Fibroblast of skin of left quadriceps (primary cell): ENCODE results near the gene CYP3A7.
"Not testable (repeated sequence)": the region's sequence is repeated elsewhere in the genome, so short reads cannot be mapped to it uniquely, and the experiment has no call there.

Source experiments
- DNase-seq, 2 experiments: peaks; one replicate each; pipeline ENCODE4 v3.0.0-alpha.2; 2013; ENCODE audit warnings: low read depth in 2 of 2

The CYP3A7 gene

DNA sequence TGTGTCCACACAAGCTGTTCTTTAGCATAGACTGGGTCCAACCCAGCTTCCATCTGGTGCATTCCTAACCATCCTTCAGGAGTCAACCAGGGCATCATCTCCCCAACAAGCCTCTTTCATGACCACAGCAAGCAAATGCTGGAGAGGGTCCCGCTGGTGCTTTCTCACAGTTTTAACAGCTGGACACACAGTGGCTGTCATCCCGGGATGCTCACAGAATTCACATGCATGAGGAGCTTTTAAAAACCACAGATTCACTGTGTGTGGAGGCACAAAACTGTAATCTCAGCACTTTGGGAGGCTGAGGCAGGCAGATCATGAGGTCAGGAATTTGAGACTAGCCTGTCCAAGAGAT, 6.4 kb upstream of the CYP3A7 start:
- DNase-seq = no peak

GRCh38 chr7:99740573-99741440, 5.8 kb upstream of the CYP3A7 start:
- no peak for DNase-seq

GRCh38 chr7:99739699-99740572, 4.9 kb upstream of the CYP3A7 start:
- DNase-seq = no peak

- DNase-seq = no peak
Measured at GRCh38 chr7:99737726-99738125, 2.7 kb upstream of the CYP3A7 start.

GRCh38 chr7:99736667-99737066, 1.7 kb upstream of the CYP3A7 start:
- not testable (repeated sequence) for DNase-seq

- DNase-seq = no peak
Measured at GRCh38 chr7:99733448-99733847, 1.5 kb downstream of the CYP3A7 start.

DNA sequence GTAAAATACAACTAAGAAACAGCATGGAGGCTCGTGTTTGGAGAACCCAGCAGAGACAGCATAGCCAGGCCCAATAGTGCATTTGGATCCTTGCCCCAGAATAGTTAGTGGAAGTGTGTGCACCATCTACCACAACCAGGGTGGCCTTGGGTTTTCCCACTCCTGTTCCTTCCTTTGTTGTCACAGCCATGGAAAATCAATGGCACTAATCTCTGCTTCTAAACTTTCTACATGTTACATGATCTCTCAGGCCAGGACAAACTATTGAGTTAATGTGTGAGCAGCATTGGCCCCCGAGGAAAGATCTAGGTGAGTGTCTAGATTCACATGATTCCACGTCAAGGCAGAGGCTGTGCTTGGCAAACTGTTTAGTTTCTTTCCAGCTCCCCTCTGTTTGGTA, 2.0 kb downstream of the CYP3A7 start:
- no peak for DNase-seq

DNA sequence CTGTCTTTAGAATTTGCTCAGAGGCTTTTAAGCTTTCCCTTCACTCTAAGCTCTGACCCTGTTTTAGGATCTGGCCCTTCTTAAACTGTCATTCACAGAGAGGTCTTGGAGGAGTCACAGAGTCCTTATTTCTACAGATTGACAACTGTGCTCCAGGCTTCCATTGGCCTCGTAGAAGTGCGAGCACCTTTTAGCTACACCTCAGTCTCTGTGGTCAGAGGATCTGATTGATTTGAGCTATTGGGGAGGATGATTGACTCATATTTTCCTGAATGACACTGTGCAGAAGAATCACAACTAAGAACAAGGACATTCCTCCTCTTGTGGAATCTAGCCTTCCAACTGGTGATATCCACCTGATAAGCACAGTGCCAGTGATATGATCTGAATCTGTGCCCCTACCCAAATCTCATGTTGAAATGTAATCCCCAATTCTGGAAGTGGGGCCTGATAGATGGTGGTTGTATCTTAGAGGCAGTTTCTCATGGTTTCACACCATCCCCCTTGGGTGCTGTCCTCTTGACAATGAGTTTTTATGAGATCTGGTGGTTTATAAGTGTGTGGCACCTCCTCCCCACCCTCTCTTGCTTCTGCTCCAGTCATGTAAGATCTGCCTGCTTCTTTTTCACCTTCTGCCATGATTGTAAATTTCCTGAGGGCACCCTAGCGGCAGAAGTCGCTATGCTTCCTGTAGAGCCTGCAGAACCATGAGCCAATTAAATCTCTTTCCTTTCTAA, 3.2 kb downstream of the CYP3A7 start:
- DNase-seq = no peak

DNA sequence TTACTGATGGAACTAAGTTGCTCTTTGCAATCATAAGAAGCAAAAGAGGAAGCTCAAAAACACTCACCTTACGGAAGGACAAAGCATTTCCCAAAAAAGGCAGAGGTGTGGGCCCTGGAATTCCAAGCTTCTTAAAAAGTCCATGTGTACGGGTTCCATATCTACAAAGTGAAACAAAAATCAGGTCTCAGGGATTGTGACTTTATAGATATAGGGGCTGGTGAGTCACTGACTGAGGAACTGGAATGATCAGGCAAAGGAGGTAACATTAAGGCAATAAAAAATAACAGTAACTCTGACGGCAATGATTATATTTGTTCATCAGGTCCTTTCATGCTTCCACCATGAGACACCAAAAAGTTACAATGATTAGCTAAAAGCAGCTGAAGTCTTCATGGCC, 4.0 kb downstream of the CYP3A7 start:
- no peak for DNase-seq

DNA sequence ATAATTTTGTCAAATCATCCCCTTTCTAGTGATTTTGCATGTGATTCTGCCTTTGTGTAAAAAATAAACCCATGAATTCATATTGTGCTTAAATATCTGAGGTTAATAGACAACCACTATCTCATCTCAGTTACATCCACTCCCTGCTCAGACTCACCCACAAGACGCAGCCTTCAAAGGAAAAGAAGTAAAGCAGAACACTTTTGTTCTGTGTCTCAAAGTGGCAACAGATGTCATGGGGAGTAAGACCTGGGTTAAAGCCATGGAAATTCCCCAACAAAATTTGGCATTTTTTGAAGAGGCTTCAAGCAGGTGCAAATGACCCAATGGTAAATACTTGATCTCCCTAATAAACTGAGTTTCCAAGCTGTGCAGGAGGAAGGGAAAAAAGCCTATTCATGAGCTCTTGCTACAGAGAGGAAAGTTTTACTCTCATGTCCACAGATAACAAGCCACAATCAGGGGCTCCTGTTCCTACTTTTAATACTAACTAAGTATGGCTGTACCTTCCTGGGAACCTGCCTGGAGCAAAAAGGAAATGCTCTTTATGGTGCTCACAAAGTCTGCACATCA, 4.7 kb downstream of the CYP3A7 start:
- no peak for DNase-seq

DNA sequence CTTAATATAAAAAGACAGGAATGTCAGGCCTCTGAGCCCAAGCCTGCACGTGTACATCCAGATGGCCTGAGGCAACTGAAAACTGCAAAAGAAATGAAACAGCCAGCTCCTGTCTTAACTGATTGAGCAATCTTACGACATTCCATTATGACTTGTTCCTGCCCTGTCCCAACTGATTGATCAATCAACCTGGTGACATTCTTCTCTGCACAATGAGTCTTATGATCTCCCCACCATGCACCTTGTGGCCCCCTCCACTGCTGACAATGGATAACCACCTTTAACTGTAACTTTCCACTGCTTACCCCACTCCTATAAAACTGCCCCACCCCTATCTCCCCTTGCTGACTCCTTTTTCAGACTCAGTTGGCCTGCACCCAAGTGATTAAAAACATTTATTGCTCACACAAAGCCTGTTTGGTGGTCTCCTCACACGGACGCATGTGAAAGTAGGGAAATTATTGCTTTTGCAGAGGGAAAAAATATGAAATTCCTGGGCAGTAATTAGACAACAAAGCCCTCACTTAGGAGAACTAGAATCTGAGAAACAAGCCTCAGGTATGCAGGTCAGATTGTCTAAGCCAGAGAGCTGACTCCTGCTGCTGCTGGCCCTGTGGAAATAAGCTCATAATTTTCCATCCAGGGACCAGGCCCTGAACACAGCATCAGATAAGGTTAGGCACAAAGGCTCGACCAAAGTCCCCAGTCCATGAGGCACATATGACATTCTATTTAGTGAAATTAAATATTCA, 5.3 kb downstream of the CYP3A7 start:
- DNase-seq = no peak

DNA sequence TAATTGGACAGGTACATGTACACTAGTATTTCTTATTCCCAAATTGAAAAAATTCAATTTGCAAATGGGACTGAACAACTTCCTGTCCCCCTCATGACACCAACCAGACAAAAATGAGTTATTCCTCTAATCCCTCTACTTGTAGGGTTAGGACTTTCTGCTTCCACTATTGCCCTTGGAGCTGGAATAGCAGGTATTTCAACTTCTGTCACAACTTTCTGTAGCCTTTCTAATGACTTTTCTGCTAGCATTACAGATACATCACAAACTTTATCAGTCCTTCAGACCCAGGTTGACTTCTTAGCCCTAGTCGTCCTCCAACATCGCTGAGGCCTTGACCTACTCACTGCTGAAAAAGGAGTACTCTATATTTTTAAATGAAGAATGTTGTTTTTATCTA, 6.4 kb downstream of the CYP3A7 start:
- no peak for DNase-seq

- DNase-seq = not testable (repeated sequence)
Measured at GRCh38 chr7:99723201-99723600, 11.8 kb downstream of the CYP3A7 start.

GRCh38 chr7:99720800-99721595, 14.0 kb downstream of the CYP3A7 start:
- DNase-seq = no peak

DNA sequence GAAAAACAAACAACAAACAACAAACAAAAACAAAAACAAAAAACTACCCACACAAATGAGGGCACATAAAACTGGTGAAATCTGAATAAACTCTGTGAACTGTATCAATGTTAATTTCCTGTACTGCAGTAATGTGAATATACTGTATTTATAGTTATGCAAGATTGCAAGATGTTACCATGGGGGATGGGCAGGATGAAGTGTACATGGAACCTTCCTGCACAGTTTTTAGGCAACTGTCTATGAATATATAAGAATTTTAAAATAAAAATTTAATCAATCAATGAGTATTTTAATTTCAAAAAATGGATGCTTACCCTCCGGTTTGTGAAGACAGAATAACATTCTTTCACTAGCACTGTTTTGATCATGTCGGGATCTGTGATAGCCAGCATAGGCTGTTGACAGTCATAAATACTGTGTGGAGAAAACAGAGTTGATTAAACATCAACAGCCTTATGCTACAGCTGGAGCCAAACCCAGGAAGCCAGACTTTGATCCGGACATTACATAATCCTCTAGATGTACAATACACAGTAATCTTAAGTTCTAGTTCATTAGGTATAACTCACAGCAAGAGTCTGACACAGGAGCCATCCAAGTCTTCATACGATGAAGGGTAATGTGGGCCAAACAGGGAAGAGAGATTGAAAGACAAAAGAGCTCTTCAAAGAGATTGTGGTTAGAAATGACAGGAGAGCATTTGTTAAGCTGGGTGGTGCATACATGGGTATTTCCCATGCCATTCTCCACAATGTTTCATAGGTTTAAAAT, 14.8 kb downstream of the CYP3A7 start:
- DNase-seq = no peak

- DNase-seq = no peak
Measured at GRCh38 chr7:99713995-99714570, 20.9 kb downstream of the CYP3A7 start.

DNA sequence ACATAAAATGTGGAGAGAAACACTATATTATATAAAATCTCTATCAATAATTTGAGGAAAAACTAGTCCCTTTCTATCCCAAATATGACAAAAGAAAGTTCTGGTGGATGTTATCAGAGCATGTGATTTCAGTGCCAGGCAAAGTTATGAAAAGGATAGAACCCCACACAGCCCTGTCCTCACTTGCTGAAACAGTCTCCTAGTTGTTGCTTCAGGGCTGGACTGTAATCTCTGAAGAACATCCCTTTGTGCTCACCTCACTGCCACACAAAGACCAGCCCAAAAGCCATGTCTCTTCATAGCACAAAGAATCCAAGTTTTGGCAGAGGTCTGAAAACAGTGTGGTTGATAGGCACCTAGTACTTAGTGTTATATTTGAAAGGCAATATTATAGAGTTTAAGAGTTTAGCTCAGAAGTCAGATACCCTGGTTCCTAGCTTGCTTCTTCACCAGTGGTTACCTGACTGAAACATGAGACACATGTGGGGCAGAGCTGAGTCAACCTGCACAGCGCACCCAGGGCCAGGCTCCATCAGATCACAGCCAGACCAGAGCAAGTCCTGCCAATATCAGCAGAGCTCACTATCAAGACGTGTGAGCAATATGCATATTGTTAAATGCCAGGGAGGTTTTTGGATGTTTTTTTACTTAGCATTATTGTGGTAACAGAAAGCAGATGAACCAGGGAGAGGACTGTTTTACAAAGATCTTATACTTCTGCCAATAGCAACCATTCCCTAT, 25.0 kb downstream of the CYP3A7 start:
- DNase-seq = no peak

- no peak for DNase-seq
Measured at GRCh38 chr7:99709260-99709659, 25.7 kb downstream of the CYP3A7 start.
